OCI-LY3 (cell line): Measurements from ENCODE around the gene CYP46A1.
A peak's percentile ranks its signal among the peaks of the same experiment; 100 is the strongest.

Source experiments
- CTCF ChIP-seq: fragments of 200-600, 300-600 bp; sonication (generic); IDR thresholded peaks from 2 replicates; pipeline ENCODE4 v1.5.1; 2014; ENCODE audit warnings: antibody characterized with exemption, low read length, low read depth
- EZH2phosphoT487 ChIP-seq: fragments of 200-600 bp; shearing (Covaris generic); IDR thresholded peaks from 2 replicates; pipeline ENCODE4 v1.6.1; 2018; ENCODE audit warnings: antibody characterized with exemption, mixed run types, low read depth

DNA sequence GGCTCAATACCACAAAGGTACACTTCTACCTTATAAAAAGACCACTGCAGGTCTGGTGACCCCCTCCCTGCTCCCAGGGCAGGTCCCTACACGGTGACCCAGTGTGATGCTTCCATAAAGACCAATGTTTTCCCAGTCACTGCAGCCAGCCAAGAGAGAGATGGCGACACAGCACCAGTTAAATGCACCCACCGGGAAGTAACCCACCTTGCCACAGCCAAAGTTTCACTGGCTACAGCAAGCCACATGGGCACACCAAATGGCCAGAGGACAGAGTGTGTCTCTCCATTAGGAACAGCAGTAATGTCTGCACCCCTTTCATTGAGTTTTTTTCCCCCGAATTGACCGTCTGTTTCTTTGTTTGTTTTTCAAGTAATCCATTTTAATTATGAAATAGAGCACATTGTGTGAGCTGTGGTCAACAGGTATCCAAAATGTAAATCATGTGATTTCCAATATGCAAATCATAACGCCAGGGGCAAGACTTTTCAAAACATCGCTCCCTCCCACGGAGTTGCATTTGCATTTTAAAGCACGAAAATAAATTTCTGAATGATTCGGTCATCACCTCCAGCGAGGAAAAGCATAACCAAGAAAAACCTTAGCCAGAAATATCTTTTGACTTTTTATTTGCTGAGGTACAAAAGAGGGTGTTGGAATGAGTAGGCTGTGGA, 60.2 kb downstream of the CYP46A1 start:
- TF ChIP-seq CTCF (peak; percentile 49), EZH2phosphoT487 (no peak)
